IPS DF 6.9 (cell line): ENCODE results near the gene ATP1A2.
"Not testable (repeated sequence)": the region's sequence is repeated elsewhere in the genome, so short reads cannot be mapped to it uniquely, and the experiment has no call there.

ENCODE experiments used
- DNase-seq: peaks from one replicate; pipeline ENCODE4 v3.0.0-alpha.2; 2013; ENCODE audit warnings: low read depth, low spot score
- H3K27ac ChIP-seq: one replicate; pipeline ENCODE4 v1.5.1; 2013; ENCODE audit warnings: low read length, control low read depth
- H3K27me3 ChIP-seq: 2 replicates; pipeline ENCODE4 v1.6.1; 2013; ENCODE audit warnings: mild to moderate bottlenecking, low read length; ENCODE audit not compliant: control insufficient read depth, insufficient read depth
- H3K36me3 ChIP-seq: 2 replicates; pipeline ENCODE4 v1.6.1; 2013; ENCODE audit warnings: low read length; ENCODE audit not compliant: control insufficient read depth, insufficient read depth
- H3K4me1 ChIP-seq: 2 replicates; pipeline ENCODE4 v1.6.1; 2013; ENCODE audit warnings: low read length; ENCODE audit not compliant: control insufficient read depth, insufficient read depth
- H3K4me3 ChIP-seq: 2 replicates; pipeline ENCODE4 v1.5.1; 2013; ENCODE audit warnings: mild to moderate bottlenecking, low read length
- H3K9me3 ChIP-seq: 2 replicates; pipeline ENCODE4 v1.6.1; 2013; ENCODE audit warnings: low read length, inconsistent platforms; ENCODE audit not compliant: control insufficient read depth, insufficient read depth
- WGBS: extraction: QIAGEN DNeasy Blood & Tissue Kit; methylation state at CpG from one replicate; pipeline ENCODE4 v1.1.7; 2013; ENCODE audit warnings: mixed read lengths, missing lambda C conversion rate; ENCODE audit not compliant: insufficient read length, insufficient coverage; 5-methylcytosine and 5-hydroxymethylcytosine counted together

ATP1A2 gene

DNA sequence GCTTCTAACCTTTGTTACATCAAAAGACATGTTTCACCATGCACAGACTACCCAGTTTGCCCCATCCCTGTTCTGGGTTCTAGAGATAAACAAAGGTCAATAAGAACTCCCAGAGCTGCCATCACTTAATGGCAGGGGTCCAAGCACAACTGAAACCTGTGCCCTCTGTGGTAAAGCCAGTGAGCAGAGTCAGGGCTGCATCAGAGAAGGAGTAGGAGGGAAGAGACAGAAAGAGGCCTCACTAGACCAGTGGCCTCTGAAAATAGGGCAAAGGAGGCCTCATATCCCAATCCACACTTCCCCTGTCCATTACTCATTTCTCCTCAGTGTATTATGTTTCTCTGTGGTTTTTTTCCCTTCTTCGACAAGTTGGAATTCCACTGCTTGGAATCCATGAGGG is 10.2 kb downstream of the ATP1A2 start:
- no peak for DNase-seq
- no peak overlapping the region for H3K4me3 ChIP-seq
- WGBS, result no CpG with 5 or more reads among the region's 1 CpG
- no peak overlapping the region for H3K27ac ChIP-seq
- H3K4me1 ChIP-seq, result no peaks in the 10 kb centered on the region; the same call in 1 of the 2 replicates
- H3K9me3 ChIP-seq, result no peaks in the 10 kb centered on the region
- peaks cover 3% of the 10 kb centered on the region; the same call in 1 of the 2 replicates for H3K36me3 ChIP-seq
- H3K27me3 ChIP-seq, result no peaks in the 10 kb centered on the region

DNA sequence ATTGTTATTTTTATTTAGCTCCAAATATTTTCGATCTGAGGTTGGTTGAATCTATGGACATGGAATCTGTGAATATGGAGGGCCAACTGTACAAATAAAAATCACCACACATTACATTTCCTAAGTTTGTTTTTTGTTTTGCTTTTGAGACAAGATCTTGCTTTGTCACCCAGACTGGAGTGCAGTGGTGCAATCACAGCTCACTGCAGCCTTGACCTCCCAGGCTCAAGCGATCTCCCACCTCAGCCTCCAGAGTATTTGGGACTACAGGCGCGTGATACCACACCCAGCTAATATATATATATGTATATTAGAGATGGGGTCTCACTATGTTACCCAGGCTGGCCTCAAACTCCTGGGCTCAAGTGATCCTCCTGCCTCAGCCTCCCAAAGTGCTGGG is 10.8 kb downstream of the ATP1A2 start:
- not testable (repeated sequence) for DNase-seq, H3K4me3 ChIP-seq, H3K27ac ChIP-seq, H3K27me3 ChIP-seq, H3K36me3 ChIP-seq, H3K9me3 ChIP-seq, H3K4me1 ChIP-seq
- no CpG with 5 or more reads among the region's 4 CpGs for WGBS

DNA sequence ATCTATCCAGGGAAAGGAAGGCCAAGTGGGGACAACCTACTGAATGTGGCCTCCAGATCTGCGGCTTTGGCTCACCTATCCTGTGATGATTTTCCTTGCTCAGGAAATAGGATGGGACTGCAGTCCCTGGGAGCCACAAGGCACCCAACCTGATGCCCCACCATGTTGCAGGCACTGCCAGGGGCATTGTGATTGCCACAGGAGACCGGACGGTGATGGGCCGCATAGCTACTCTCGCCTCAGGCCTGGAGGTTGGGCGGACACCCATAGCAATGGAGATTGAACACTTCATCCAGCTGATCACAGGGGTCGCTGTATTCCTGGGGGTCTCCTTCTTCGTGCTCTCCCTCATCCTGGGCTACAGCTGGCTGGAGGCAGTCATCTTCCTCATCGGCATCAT is 11.8 kb downstream of the ATP1A2 start:
- H3K4me1 ChIP-seq, result no peaks in the 10 kb centered on the region; the same call in 1 of the 2 replicates
- no peaks in the 10 kb centered on the region for H3K27me3 ChIP-seq
- no peak overlapping the region for H3K27ac ChIP-seq
- H3K9me3 ChIP-seq, result no peaks in the 10 kb centered on the region
- peaks cover 3% of the 10 kb centered on the region; the same call in 1 of the 2 replicates for H3K36me3 ChIP-seq
- no peak for DNase-seq
- H3K4me3 ChIP-seq, result no peak overlapping the region
- WGBS, result no CpG with 5 or more reads among the region's 9 CpGs

GRCh38 chr1:160127865-160128523 is 12.4 kb downstream of the ATP1A2 start:
- H3K36me3 ChIP-seq, result peaks cover 3% of the 10 kb centered on the region; the same call in 1 of the 2 replicates
- DNase-seq, result no peak
- no peak overlapping the region for H3K4me3 ChIP-seq
- no peaks in the 10 kb centered on the region for H3K27me3 ChIP-seq
- H3K27ac ChIP-seq, result no peak overlapping the region
- no CpG with 5 or more reads among the region's 7 CpGs for WGBS
- no peaks in the 10 kb centered on the region; the same call in 1 of the 2 replicates for H3K4me1 ChIP-seq
- no peaks in the 10 kb centered on the region for H3K9me3 ChIP-seq

DNA sequence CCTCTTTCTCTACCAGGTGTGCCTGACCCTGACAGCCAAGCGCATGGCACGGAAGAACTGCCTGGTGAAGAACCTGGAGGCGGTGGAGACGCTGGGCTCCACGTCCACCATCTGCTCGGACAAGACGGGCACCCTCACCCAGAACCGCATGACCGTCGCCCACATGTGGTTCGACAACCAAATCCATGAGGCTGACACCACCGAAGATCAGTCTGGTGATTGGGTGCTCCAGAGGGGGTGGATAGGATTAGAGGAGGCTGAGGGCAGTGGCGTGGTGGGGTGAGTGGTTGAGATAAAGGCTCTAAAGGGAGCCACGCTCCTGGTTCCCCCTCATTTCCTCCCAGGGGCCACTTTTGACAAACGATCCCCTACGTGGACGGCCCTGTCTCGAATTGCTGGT is 13.1 kb downstream of the ATP1A2 start:
- no peak overlapping the region for H3K4me3 ChIP-seq
- H3K27me3 ChIP-seq, result no peaks in the 10 kb centered on the region
- H3K36me3 ChIP-seq, result peaks cover 3% of the 10 kb centered on the region; the same call in 1 of the 2 replicates
- H3K9me3 ChIP-seq, result no peaks in the 10 kb centered on the region
- DNase-seq, result no peak
- H3K27ac ChIP-seq, result no peak overlapping the region
- no peaks in the 10 kb centered on the region; the same call in 1 of the 2 replicates for H3K4me1 ChIP-seq
- no CpG with 5 or more reads among the region's 18 CpGs for WGBS

- Histone ChIP-seq H3K4me1 (no peaks in the 10 kb centered on the region; the same call in 1 of the 2 replicates), H3K27ac (no peak overlapping the region), H3K9me3 (no peaks in the 10 kb centered on the region), H3K4me3 (no peak overlapping the region), H3K36me3 (peaks cover 5% of the 10 kb centered on the region; the same call in 1 of the 2 replicates), H3K27me3 (no peaks in the 10 kb centered on the region)
- no peak for DNase-seq
- WGBS, result no CpG with 5 or more reads among the region's 5 CpGs
Observed at GRCh38 chr1:160129046-160129445, 13.5 kb downstream of the ATP1A2 start.

GRCh38 chr1:160129558-160129957 is 14.0 kb downstream of the ATP1A2 start:
- no peaks in the 10 kb centered on the region; the same call in 1 of the 2 replicates for H3K4me1 ChIP-seq
- no peak for DNase-seq
- H3K27ac ChIP-seq, result no peak overlapping the region
- peaks cover 6% of the 10 kb centered on the region; the same call in 1 of the 2 replicates for H3K36me3 ChIP-seq
- no peaks in the 10 kb centered on the region for H3K9me3 ChIP-seq
- no peak overlapping the region for H3K4me3 ChIP-seq
- H3K27me3 ChIP-seq, result no peaks in the 10 kb centered on the region
- WGBS, result no CpG with 5 or more reads among the region's 3 CpGs

DNA sequence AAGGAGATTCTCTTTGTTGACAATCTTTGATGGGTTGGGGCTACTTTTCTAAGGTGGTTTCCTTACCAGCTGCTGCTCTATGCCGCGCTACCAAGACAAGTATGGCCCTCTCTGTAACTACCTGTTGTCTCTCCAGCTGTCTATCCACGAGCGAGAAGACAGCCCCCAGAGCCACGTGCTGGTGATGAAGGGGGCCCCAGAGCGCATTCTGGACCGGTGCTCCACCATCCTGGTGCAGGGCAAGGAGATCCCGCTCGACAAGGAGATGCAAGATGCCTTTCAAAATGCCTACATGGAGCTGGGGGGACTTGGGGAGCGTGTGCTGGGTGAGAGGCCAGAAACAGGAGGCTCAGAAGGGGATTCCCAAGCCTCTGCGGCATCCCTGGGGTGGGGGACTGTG is 14.4 kb downstream of the ATP1A2 start:
- Histone ChIP-seq H3K4me1 (no peaks in the 10 kb centered on the region), H3K27ac (no peak overlapping the region), H3K36me3 (peaks cover 6% of the 10 kb centered on the region), H3K9me3 (no peaks in the 10 kb centered on the region), H3K4me3 (no peak overlapping the region), H3K27me3 (no peaks in the 10 kb centered on the region)
- DNase-seq, result no peak
- WGBS, result no CpG with 5 or more reads among the region's 11 CpGs

GRCh38 chr1:160130486-160130885 is 14.9 kb downstream of the ATP1A2 start:
- H3K27me3 ChIP-seq, result no peaks in the 10 kb centered on the region
- no peak overlapping the region for H3K27ac ChIP-seq
- peaks cover 8% of the 10 kb centered on the region for H3K36me3 ChIP-seq

GRCh38 chr1:160130939-160131338 is 15.4 kb downstream of the ATP1A2 start:
- Histone ChIP-seq H3K4me3 (no peak overlapping the region), H3K27me3 (no peaks in the 10 kb centered on the region), H3K36me3 (peaks cover 8% of the 10 kb centered on the region), H3K27ac (no peak overlapping the region), H3K9me3 (no peaks in the 10 kb centered on the region), H3K4me1 (no peaks in the 10 kb centered on the region)
- no CpG with 5 or more reads among the region's 1 CpG for WGBS
- DNase-seq, result no peak

More at GRCh38 chr1:160130486-160130885, 14.9 kb downstream of the ATP1A2 start:
- no peak for DNase-seq
- Histone ChIP-seq H3K9me3 (no peaks in the 10 kb centered on the region), H3K4me3 (no peak overlapping the region), H3K4me1 (no peaks in the 10 kb centered on the region)
- no CpG with 5 or more reads among the region's 5 CpGs for WGBS
